Middle frontal gyrus (tissue), 1 donor: ENCODE data around the gene SAC3D1.
"Not testable (repeated sequence)": the region's sequence is repeated elsewhere in the genome, so short reads cannot be mapped to it uniquely, and the experiment has no call there.

Source experiments
- DNase-seq: peaks from one replicate; pipeline ENCODE4 v3.0.0-alpha.2; 2015; ENCODE audit warnings: low spot score; ENCODE audit errors: extremely low spot score

The SAC3D1 gene

GRCh38 chr11:65040847-65041622 lies at the start of gene SAC3D1:
SAC3D1 (plus strand) TSS chr11:65041210; CDS start chr11:65041293, 83 bp downstream.
- DNase-seq, result peak; percentile 76

GRCh38 chr11:64994318-64994717 lies 46.7 kb upstream of the SAC3D1 start:
- DNase-seq, result no peak

DNA sequence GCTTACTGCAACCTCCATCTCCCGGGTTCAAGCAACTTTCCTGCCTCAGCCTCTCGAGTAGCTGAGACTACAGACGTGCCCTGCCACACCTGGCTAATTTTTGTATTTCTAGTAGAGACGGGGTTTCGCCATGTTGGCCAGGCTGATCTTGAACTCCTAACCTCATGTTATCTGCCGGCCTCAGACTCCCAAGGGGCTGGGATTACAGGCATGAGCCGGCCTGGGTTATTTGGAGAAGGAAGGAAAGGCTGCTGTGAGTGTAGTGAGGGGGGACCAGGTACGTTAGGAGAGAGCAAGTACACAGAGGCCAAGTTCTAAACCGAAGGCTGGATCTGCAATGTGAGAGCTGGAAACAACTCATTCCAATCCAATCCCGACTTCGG lies 44.7 kb upstream of the SAC3D1 start:
- no peak for DNase-seq

GRCh38 chr11:64996710-64997380 lies 44.2 kb upstream of the SAC3D1 start, which contains the start of gene BATF2:
BATF2 (minus strand) TSS chr11:64996971; CDS start chr11:64996914, 57 bp downstream.
- DNase-seq, result no peak

GRCh38 chr11:64998141-64998540 lies 42.9 kb upstream of the SAC3D1 start:
- no peak for DNase-seq

DNA sequence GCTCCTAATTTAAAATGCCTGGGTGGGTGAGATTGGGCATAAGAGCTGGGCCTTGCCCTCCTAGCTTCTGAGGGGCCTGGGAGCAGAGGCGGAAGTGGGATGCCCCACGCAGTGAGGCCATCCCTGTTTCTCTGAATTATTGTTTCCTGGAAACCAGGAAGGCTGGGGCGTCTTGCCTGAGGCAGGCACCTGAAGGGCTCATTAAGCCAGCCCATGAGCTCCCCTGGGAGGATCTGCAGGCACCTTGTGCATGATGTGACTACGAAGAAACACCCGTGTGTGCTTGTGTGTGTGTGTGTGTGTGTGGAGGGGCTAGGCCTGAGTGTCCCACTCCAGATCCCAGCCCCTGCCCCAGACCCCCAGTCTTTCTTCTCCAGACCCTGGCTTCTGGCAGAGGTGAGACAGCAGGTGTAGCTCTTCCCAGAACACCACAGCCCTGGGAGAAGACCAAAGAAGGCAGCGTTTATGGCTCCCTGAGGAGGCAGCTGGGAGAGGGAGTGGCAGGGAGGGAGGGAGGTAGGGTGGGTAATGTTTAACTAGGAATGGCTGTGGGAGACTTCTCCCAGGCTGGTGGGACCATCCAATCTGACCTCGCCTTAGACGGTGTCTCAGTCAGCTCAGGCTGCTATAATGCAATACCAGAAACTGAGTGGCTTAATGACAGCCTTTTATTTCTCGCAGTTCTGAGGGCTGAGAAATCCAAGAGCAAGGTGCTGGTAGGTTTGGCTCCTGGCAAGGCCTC lies 42.1 kb upstream of the SAC3D1 start:
- no peak for DNase-seq

- DNase-seq, result no peak
These were observed 41.5 kb upstream of the SAC3D1 start for GRCh38 chr11:64999478-64999877.

DNA sequence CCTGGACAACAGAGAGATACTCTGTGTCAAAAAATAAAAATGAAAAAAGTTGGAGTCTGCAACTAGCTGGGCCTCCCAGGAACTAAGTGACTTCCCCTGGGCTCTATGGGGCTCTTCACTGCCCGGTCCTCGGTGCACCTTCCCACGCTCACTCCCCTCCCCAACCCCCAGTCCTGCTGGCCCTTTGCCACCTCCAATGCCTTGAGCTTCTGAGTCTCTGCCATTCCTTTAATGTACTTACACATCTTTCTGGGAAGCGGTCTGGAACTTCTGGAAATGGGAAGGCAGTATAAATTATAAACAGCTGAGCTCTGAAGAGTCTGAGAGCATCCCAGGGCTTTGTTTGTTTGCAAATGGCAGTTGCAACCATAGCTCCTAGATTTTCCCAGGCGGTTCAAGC lies 38.3 kb upstream of the SAC3D1 start:
- no peak for DNase-seq

GRCh38 chr11:65003282-65003681 lies 37.7 kb upstream of the SAC3D1 start:
- DNase-seq, result no peak

- DNase-seq, result not testable (repeated sequence)
These were observed 37.0 kb upstream of the SAC3D1 start for GRCh38 chr11:65003968-65004367.

GRCh38 chr11:65008016-65008415 lies 33.0 kb upstream of the SAC3D1 start:
- DNase-seq, result no peak

DNA sequence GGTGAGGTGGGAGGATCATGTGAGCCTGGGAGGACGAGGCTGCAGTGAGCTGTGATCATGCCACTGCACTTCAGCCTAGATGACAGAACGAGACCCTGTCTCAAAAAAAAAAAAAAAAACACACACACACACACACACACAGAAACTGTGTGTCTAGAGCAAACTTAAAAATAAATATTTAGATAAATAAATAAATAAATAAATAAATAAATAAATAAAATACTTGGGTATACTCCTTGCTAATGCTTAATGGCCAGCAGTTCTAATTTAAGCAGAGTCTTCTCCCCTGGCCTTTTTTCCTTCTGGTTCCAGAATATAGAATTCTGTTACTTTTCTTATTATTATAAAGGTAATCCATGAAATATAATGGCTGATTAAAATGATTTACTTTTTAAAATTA lies 32.1 kb upstream of the SAC3D1 start:
- DNase-seq, result no peak

DNA sequence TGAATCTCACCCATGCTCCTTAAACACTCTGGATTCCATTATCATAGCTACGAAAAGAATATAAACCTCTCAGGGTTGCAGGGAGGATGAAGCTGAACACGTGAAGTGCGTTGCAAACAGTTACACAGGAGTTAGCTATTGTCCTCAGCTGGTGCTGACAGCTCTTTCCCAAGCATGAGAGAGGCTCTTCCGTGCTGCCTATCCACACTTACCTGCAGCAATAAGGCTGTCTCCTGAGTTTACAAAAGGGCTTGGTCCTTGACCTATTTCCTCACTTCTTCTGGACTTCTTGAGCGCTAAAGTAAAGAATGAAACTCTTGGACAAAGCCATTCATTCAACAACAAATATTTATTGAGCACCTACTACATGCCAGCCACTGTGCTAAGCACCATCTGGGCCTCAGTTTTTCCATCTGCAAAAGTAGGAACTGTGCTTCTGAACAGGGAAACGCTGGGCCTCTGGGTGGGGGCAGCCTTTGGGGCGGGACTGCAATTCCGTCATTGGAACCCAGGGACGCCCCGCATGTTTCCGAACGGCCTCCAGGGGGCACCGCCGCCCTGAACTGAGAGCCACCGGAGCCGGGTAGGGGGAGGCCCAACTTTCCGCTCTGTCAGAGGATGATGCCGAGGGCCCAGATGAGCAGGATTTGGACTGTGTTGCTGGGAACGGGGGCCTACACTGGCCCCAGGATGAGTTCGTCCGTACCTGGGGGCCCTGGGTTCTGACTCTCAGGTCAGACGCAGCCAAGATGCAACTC lies 27.7 kb upstream of the SAC3D1 start:
- peak; percentile 81 for DNase-seq

- peak; percentile 92 for DNase-seq
These were observed 26.9 kb upstream of the SAC3D1 start, which contains the start of gene ARL2 for GRCh38 chr11:65013888-65014725. ARL2 (plus strand) TSS chr11:65014160; CDS start chr11:65014208, 48 bp downstream.

DNA sequence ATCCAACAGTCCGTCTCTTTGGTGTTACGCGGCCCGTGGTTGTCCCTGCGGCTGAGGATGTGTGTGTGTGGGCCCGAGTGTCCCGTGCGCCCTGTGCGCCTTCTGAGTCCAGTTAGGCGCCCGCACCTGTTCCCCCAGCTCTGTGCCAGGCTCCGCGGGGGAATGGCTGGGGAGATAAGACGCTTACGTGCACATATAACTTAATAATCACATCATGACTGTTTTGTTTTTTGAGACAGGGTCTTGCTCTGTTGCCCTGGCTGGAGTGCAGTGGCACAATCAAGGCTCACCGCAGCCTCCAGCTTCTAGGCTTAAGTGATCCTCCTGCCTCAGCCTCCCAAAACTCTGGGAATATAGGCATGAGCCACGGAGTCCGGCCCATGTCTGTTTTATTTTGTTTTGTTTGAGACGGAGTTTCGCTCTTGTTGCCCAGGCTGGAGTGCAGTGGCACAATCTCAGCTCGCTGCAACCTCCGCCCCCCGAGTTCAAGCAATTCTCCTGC lies 26.2 kb upstream of the SAC3D1 start:
- DNase-seq, result no peak

GRCh38 chr11:65016705-65017104 lies 24.3 kb upstream of the SAC3D1 start:
- no peak for DNase-seq

DNA sequence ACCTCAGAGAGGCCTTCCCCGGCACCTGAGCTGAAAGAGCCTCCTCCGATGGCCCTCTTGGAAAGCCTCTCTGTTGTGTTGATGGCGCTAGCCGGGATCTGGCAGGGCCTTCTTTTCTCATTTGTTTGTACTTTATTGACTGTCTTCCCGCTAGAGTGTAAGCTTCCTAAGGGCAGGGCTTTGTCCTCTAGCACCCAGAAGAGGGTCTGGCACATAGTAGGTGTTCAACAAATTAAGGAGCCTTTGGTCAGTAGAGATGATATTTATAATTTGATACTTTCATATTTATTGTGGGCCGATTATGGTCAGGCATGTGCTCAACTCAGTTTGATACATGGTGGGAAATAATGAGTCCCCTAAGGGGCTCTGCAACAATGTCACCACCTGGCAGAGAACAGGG lies 23.1 kb upstream of the SAC3D1 start:
- no peak for DNase-seq

GRCh38 chr11:65019824-65020223 lies 21.2 kb upstream of the SAC3D1 start:
- no peak for DNase-seq

GRCh38 chr11:65021003-65021402 lies 20.0 kb upstream of the SAC3D1 start:
- no peak for DNase-seq

- DNase-seq, result no peak
These were observed 19.5 kb upstream of the SAC3D1 start for GRCh38 chr11:65021509-65021908.
